Fibroblast of skin of right biceps (primary cell): ENCODE data around the gene RAD51AP2.
"Not testable (repeated sequence)": the region's sequence is repeated elsewhere in the genome, so short reads cannot be mapped to it uniquely, and the experiment has no call there.

Experiments used
- DNase-seq: peaks from one replicate; pipeline ENCODE4 v3.0.0-alpha.2; 2013

RAD51AP2 gene

DNA sequence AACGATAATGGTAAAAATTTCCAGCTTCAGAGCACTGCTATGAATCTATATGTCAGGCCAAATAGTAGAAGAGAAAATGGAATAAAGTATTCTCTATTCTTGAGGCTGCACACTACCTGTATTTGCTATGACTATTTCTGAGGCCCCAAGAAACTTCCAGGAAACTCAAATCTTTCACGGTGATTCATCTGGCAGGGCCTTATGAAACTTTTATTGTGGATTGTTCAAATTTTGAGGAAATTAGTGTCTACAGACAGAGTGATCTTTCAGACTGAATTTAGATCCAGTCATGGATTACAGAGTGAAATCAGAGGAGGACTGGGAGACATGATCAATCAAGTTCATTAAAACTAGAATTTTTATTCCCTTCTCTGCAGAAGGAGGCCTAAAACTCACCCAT lies 18.2 kb upstream of the RAD51AP2 start:
- DNase-seq = peak; percentile 51

DNA sequence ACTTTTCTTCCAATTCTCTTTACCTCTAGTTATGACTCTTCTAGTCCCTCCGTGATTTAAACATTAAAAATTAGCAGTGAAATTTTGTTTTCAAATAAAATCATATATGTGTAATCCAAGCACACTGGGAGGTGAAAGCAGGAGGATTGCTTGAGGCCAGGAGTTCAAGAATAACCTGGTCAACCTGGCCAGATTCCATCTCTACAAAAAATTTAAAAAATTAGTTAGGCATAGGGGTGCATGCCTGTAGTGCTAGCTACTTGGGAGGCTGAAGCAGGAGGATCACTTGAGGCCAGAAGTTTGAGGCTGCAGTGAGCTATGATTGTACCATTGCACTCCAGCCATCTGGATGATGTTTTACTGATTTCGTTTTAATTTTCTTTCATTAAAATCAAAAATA lies 15.3 kb upstream of the RAD51AP2 start:
- no peak for DNase-seq

DNA sequence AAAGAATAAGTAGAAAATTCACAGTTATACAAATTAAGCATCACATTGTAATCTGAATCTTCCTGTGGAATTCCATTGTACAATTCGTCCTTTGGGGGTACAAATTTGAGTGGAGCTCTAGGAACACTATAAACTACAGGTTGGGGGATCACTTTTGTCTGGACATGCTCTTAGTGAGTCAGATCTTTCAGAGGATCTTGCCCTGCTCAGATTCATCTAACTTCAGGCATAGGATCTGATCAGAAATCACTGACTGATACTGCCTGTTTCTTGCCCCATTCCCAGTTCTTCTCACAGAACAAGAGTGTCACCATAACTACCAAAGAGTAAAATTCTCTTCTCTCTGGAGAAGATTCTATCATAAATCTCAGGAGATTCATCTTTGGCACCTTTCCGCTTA lies 11.5 kb upstream of the RAD51AP2 start:
- no peak for DNase-seq

DNA sequence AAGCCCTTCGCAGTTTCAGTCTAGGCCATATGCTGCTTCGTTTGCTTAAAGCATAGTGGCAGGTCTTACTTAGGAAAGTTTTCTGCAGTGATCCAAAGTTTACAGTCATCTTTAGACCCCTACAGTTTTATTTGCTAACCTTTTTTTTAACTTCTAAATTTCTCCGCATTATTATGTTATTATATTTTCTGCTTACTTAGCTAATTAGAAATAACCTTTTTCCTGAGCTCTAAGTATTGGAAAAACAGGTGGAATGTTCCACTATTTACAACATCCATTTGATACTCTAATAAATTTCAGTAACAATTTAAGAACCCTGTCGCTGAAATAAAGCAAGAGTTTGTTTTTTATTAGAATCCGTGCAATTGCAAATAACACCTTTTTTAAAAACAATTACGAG lies 4.1 kb upstream of the RAD51AP2 start:
- no peak for DNase-seq

DNA sequence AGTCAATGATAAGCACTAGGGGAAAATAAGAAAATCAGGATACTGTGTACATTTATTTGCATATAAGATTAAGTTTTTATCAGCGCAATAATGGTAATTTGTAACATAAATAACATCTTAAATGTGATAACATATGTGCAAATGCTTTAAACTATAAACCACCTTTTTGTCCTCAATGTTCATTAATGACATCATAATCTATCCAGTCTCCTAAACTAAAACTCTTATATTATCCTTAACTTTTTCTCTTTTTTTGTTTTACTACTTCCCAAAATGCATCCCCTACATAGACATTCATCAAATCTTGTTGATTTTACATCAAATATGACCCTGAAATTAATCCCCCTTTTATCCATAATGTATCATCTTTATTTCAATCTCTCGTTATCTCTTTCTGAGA lies 3.4 kb upstream of the RAD51AP2 start:
- DNase-seq = no peak

DNA sequence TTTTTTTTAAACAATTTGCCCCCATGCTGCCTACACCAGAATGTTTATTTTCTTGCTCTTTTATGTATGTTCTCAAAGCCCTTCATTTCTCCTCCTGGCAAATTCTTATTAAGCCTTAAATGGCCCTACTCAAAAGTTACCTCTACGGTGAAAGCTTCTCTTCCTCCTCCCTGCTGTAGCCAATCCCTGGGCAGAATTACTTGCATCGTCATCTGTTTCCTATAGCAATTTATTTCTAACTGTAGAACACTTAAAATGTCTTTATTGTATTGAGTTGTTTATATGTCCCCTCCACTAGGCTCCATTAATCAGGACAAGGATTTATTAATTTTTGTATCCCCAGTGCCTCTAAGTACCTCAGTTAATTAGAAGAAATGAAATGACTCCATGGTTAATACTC lies 2.5 kb upstream of the RAD51AP2 start:
- no peak for DNase-seq

DNA sequence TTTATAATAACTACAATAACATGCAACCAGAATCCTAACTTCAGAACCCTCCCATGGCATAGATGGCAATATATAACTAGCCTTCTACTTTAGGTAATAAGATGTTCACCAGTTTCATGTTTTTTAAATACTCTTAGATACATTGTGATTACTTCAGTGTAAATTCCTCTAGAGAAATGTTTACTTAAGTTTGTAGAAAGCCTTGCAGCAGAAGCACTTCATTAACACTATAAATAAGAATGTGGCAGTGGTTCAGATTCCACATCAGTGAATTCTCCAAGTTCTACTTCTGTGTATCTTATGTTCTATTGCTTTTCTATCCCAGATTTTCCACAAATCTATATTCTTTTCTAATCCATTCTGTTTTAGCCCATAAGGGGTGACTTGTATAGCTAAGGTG lies 1.2 kb upstream of the RAD51AP2 start:
- no peak for DNase-seq

DNA sequence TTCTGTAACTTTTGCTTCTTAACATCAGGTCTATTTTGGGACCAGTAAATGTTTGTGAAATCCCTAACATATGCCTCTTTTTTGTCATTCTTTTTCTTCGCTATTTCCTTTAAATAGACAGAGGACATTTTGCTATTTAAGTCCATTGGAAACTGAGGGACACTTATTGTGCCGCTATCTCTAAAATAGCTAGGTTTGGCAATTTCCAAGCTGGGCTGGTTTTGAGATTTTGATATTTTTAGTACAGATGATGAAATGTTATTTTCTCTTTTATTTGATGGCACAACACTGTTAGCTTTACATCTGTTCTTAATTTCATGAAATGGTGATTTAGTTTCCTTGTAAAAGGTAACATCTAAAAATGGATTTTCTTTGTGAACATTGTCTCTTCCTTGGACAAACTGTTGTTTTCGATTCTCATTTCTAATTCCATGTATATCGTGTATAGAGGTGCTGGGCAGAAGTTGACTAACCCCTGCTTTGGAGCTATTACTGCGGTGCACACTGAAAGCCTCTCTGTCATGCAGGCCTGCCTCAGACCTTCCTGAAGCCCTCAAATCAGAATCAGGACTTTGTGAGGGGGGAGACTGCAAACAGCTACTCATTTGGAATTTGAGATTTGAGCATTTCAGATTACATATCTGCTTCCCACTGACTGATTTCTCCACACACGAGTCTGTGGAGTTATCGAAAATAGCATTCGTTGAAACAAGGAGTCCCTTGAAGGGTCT lies 594 bp downstream of the RAD51AP2 start:
- DNase-seq = peak; percentile 30

DNA sequence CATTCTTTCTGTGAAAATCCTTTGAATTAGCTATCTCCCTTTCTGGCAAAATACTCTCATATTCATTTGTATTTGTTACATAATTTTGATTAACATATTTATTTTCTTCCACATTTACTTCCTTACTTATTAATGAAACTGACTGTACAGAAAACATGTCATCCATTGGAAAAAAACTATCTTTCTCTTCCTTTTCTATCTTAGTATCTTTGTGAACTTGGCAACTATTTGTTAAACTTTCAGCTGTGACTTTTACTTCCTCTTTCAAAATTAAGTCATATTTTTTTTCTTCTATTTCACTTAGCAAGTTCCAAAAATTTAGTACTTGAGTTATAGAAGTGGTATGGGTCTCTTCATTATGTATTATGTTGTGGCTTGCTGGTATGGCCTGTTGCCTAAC lies 2.6 kb downstream of the RAD51AP2 start:
- peak; percentile 10 for DNase-seq

DNA sequence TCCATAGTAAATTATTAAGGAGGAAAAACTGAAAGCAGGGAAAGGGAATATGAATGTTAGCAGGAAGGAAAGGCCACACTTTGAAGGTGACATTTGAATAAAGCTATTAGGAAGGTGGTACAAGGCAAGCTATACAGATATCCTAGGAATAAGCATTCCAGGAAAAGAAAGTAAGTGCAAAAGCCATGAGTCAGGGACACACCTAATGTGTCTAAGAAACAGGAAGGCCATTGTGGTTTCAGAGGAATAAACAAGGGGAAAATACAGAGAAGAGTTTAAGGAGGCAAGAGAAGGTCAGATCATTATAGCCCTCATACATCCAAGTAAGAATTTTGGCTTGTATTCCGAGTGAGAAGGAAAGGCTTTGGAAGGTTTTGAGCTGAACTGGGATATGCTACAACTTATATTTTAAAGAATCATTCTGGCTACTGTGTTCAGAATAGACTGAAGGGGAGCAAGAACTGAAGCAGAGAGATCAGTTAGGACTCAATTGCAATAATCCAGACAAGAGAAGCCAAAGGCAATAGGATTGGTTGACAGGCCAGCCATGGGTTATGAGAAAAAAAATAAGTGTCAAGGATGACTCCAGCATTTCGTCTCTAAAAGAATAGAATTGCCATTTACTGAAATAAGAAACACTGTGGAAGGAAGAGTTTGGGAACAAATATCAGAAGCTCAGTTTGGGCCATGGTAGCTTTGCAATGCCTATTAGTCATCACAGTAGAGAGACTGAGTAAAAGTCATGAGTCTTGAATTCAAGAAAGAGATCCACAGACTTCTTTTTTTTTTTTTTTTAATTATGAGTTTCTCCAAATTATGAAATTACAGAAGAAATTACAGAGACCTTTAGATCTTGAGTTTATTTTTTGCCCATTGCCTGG lies 11.3 kb downstream of the RAD51AP2 start:
- DNase-seq = peak; percentile 3

DNA sequence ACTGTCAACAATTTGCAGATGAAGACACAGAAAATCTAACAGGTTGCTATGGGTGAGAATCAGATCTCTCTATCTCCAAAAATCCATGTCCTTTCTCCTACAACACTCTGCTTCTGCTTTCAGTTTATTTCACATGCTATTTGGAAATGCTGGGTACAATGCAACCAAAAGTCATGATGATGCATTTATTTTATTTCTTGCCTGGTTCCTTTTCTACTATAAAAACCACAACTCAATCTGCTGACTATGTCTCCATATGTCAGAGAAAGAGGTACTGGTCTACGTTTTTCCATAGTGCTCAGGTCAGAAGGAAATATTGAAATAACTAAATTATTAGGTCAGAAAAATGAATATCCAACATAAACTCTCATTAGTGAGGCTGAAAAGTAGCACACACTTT lies 20.5 kb downstream of the RAD51AP2 start:
- DNase-seq = no peak

DNA sequence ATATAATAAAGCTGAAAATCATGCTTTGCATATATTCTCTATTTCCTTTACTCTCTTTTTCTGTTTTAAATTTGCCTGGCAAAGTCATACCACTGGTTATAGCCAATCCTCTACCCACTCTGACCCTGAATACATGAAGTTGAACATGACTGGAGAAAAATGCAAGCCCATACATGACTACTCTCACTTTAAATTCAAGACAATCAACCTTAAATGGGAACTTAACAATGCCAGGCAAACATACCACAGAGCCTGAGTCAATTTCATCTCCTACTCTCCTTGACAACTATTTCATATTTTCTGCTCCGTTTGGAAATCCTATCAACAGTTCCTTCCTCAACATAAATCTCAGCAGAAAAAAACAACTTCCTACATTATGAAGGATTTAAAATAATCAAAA lies 22.6 kb downstream of the RAD51AP2 start:
- no peak for DNase-seq

DNA sequence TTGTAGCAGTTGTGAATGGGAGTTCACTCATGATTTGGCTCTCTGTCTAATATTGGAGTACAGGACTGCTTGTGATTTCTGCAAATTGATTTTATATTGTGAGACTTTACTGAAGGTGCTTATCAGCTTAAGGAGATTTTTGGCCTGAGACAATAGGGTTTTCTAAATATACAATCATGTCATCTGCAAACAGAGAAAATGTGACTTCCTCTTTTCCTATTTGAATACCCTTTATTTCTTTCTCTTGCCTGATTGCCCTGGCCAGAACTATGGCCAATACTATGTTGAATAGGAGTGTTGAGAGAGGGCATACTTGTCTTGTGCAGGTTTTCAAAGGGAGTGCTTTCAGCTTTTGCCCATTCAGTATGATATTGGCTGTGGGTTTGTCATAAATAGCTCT lies 28.1 kb downstream of the RAD51AP2 start:
- not testable (repeated sequence) for DNase-seq

DNA sequence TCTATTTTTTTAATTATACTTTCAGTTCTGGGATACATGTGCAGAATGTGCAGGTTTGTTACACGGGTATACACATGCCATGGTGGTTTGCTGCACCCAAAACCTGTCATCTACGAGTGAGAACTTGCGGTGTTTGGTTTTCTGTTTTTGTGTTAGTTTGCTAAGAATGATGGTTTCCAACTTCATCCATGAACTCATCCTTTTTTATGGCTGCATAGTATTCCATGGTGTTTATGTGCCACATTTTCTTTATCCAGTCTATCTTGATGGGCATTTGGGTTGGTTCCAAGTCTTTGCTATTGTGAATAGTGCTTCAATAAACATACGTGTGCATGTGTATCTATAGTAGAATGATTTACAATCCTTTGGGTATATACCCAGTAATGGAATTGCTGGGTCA lies 29.6 kb downstream of the RAD51AP2 start:
- DNase-seq = not testable (repeated sequence)

DNA sequence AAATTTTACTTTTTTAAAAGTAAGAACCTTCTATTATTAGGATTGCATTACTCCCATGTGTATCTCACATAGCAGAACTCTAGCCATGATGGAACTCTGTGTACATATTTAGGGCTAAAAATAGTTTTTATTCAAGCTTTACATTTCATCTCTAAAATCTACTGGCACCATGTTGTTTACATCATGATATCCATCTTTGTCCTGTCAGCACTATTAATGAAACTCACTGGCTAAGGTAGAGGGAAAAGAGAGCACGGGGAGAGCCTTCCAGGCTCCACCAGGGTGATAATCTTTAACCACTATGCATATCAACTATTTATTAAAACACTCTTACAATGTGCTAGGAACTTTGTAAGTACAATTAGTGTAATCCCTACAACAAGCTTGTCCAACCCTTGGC lies 34.7 kb downstream of the RAD51AP2 start:
- DNase-seq = no peak

DNA sequence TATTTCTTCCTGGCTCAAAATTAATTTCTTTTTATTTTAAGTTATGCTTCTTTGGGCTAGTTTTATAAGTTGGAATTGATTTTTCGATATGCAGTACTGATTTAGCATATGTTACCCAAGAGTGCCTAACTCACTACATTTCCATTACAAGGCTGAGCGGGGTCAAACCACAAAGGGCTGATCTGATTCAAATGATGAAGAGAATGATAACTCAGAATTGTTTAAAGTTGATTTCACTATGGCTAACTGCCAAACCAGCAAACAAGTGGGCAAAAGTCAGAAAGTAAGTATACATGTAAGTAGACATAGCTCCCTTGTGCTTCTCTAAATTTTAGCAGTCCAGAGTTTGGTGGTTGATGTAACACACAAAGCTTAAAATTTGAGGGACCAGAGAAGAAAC lies 35.6 kb downstream of the RAD51AP2 start:
- DNase-seq = peak; percentile 17

DNA sequence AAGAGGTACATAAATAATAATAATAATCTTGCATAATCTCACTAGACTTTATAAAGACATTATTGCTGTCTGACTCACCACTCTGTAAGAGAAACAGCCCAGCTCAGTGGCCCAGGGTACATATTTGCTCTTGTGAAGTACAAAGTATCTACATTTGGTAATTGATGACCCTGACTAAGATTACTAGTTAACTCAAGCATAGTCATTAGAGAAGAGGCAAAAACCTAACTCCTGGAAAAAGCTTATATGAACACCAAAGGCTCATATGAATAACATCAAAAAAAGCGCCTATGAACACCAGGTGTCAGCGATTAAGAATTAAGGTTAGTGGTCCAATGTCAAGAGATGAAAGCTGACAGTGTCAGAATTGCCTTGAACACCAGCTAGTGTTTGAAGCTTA lies 38.4 kb downstream of the RAD51AP2 start:
- peak; percentile 62 for DNase-seq

DNA sequence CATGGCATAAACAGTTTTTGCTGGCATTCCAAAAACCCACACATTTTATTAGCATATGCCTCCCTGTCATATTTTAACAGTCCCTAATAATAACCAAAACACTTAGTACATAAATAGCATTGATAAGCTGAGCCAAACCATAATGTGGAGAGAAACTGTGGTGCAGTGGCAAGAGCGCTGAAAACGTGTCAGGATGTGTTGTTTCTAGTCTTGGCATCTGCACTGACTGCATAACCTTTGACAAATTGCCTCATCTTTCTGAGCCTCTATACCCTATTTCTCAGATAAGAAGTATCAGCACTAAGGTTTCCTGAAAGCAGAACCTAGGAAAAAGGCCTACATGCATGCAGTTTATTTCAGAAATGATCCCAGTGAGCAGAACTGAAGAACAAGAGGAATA lies 41.4 kb downstream of the RAD51AP2 start:
- DNase-seq = no peak

DNA sequence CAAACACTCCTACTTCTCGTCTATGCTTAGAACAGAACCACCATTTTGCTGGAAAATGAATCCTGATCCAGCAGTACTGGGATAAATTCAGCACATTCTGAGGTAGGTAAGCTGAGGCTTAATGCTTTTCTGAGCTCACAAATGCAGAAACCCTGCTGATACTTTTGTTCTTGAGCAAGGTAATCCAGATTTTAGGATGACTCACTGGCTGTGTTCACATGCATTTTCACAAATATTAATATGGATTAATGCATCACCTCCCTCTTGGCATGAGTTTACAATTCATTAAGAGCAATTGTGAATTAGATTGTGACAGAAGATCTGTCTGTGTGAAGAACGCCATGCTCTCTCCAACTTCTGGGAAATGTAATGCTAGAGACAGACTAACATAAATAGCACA lies 42.2 kb downstream of the RAD51AP2 start:
- no peak for DNase-seq

DNA sequence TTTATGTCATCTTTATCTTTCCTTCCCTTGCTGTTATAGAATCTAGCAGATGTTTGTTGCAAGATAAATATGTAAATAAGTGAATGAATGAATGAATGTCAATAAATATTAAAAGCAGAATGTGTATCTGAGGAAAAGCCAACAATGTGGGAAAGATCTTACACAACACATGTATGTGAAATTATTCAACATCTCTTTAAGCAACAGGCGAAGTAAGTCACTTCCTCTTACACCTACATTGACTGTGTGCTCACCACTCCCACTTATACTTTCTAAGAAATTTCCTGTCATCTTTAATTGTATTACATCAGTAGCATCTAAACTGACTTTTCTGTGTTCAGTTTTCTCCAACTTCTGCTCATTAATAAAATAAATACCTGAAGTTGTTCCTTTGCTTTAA lies 43.0 kb downstream of the RAD51AP2 start:
- DNase-seq = no peak

DNA sequence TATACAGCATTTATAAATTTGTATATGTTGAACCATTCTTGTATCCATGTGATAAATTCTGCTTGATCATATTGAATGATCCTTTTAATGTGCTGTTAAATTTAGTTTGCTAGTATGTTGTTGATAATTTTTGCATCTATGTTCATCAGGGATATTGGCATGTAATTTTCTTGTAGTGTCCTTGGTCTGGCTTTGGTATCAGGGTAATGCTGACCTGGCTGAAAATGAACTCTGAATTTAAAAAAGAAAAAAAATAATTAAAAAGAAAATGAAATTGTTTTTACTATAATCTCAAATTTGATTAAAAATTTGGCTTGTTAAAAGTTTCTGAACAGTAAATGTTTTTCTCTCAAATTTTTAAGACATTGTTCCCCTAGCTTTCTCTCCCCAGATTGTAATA lies 46.3 kb downstream of the RAD51AP2 start:
- DNase-seq = no peak

DNA sequence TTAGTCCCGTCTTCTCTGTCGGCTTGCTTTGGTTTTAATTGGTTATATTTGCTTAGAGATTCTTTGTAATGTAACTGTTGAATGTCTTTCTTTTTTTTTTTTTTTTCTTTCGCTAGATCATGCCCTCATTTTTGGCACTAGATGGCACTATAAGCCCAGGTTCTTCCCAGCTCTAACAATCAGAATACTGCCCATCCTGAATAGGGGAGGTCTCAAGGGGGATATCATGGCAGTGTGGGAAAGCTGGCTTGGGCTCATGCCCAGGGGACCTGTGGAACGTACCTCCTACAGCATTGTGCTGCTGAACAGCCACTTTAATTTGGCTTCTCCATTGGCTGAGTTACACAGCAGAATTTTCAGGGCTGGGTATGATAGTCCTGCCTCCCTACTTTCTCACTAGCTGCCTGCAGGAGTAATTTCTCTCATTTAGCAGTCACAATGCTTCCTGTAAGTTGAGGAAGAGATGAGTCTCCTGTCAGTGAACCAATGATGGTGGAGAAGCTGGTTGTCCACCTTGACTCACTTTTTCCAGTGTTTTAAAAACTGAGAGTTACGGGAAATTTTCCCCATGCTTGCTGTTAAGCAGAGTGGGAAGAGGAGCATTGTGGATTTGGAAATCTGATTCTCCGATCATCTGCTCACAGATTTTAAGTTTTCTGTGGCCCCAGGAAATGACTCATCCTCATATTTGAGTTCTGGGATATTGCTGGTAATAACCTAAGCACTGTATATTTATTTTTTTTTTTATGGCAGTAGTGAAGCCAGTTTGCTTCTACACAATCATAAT lies 47.2 kb downstream of the RAD51AP2 start:
- peak; percentile 59 for DNase-seq

DNA sequence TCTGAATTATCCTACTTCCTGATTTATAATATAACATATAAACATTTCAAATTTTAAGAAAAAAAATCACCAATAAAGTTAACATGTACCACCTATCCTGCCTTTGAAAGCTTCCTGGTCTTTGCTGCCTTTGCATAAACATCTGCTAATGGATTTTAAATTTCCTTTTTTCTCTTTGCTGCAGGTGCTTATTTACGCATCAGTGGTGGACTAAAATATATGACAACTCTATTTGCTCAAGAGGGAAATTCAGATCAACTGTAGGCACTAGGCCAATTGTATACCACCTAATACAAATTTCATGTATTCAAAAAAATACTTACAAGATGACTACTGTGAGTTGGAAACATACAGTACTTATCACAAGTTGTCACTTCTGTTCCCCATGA lies 57.2 kb downstream of the RAD51AP2 start:
- DNase-seq = no peak
